ENCODE results near the gene ART4. TPM values are rescaled to one million over a fixed set of nuclear protein-coding genes. Genes with fewer than 3 reads are reported as not detected.
A peak's percentile ranks its signal among the peaks of the same experiment; 100 is the strongest.

Gene ART4, protein sequence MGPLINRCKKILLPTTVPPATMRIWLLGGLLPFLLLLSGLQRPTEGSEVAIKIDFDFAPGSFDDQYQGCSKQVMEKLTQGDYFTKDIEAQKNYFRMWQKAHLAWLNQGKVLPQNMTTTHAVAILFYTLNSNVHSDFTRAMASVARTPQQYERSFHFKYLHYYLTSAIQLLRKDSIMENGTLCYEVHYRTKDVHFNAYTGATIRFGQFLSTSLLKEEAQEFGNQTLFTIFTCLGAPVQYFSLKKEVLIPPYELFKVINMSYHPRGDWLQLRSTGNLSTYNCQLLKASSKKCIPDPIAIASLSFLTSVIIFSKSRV
- total RNA-seq (10 to 100 TPM in 1 of 2 donors, 1 to 10 TPM in 1; 5.6 to 11.6 TPM), polyA plus RNA-seq (10 to 100 TPM; 10.5 to 50.8 TPM)
- long read RNA-seq, donor 1, full-length matches to known transcripts: 12 of 13 reads
- long read RNA-seq, donor 1, partial matches to known transcripts: 0 of 13 reads
- long read RNA-seq, donor 1, other reads (novel, unspliced or antisense): 1 of 13 reads
- long read RNA-seq, donor 2, full-length matches to known transcripts: 3 of 4 reads
- long read RNA-seq, donor 2, partial matches to known transcripts: 0 of 4 reads
- long read RNA-seq, donor 2, other reads (novel, unspliced or antisense): 1 of 4 reads

GRCh38 chr12:14843425-14843887 is at the start of gene ART4:
Gene ART4, minus strand, starts transcription at chr12:14843526. Its CDS starts 413 bp downstream, at chr12:14843113.
- no peaks in the 10 kb centered on the region for H3K9me3 ChIP-seq (ENCODE audit: control insufficient read depth, low read length)
- H3K36me3 ChIP-seq (ENCODE audit: control insufficient read depth in 1 of 2, insufficient read depth in 2 of 2, low read length in 1 of 2): no peaks in the 10 kb centered on the region
- peak within 1 kb of the TSS; percentile 87 to 99 for H3K27ac ChIP-seq (ENCODE audit: low read depth in 1 of 2, low read length in 2 of 2)
- H3K4me3 ChIP-seq (ENCODE audit: low read length in 2 of 2): peak within 1 kb of the TSS in 1 of 2 donors; percentile 69
- WGBS, 2 donors: 8 to 13% methylated on average over 10 of the region's 10 CpGs
- H3K27me3 ChIP-seq (ENCODE audit: control insufficient read depth in 1 of 2, insufficient read depth in 2 of 2, low read length in 1 of 2): no peaks in the 10 kb centered on the region
- DNase-seq (peak in 1 of 2 donors; percentile 59), ATAC-seq (ENCODE audit: low FRiP score) (peak; percentile 16)
- peaks cover 3% of the 10 kb centered on the region in 2 donors for H3K4me1 ChIP-seq (ENCODE audit: control insufficient read depth in 1 of 2, insufficient read depth in 2 of 2, low read length in 2 of 2)
- intact Hi-C loops (cut with DNase I): loop anchor here (5.0 to 10.0 kb wide), 6 partner anchors 71 to 681 kb away; partner anchors contain the start of gene RERG (in 1 of the 2)

DNA sequence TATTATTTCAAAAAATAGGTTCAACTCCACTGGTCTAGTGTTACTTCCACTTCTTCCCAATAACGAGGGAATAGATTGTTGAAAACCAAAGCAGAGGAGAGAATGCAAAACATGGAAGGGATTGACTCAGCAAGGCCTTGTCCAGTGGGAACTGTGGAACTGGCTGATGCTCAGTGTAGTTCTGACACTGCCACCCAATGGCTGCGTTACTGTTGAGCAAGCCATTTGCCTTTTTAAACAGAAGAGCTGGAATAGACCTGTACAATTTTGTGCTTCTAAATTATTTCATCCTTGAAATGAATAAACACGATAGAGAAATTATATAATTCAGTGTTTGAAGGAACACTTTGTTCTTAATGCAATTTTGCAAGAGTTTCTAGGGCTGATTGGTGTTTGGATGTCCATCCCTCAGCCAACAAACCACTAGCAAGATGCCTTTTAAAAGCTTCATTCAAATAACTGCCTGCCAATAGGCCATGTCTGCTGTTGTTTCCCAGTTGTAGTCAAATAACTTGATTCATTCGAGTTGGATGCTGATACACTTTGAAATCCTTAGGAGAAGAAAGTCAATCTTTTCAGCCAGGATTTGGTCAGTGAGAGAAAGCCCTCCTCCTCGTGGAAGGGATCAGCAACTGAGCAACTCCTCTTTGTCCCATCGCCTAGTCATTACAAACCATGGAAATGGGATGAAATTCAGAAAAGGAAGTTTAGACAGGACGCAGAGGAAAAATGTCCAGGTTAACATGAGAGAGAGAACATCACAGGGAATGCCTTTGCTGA is 49.6 kb upstream of the ART4 start:
- Histone ChIP-seq H3K27ac (ENCODE audit: low read depth in 1 of 2, low read length in 2 of 2) (peak overlapping the region; percentile 77 to 91), H3K36me3 (ENCODE audit: control insufficient read depth in 1 of 2, insufficient read depth in 2 of 2, low read length in 1 of 2) (no peaks in the 10 kb centered on the region), H3K4me1 (ENCODE audit: control insufficient read depth in 1 of 2, insufficient read depth in 2 of 2, low read length in 2 of 2) (peaks cover 3 to 7% of the 10 kb centered on the region in 2 donors), H3K9me3 (ENCODE audit: control insufficient read depth, low read length) (no peaks in the 10 kb centered on the region), H3K27me3 (ENCODE audit: control insufficient read depth in 1 of 2, insufficient read depth in 2 of 2, low read length in 1 of 2) (no peaks in the 10 kb centered on the region), H3K4me3 (ENCODE audit: low read length in 2 of 2) (no peak overlapping the region)
- WGBS, 2 donors: 13 to 15% methylated on average over 7 of the region's 7 CpGs
- DNase-seq (no peak), ATAC-seq (ENCODE audit: low FRiP score) (peak; percentile 90)
- intact Hi-C loops (cut with DNase I): loop anchor here in 1 of 2 donors (5.0 kb wide), 1 partner anchor 324 kb away; no protein-coding TSS in a partner anchor

- H3K27ac ChIP-seq (ENCODE audit: low read depth in 1 of 2, low read length in 2 of 2): no peak overlapping the region
- 90% methylated on average over 5 of the region's 5 CpGs for WGBS, 2 donors
- H3K27me3 ChIP-seq (ENCODE audit: control insufficient read depth in 1 of 2, insufficient read depth in 2 of 2, low read length in 1 of 2): no peaks in the 10 kb centered on the region
- DNase-seq: no peak
- H3K4me3 ChIP-seq (ENCODE audit: low read length in 2 of 2): no peak overlapping the region
- no peaks in the 10 kb centered on the region for H3K9me3 ChIP-seq (ENCODE audit: control insufficient read depth, low read length)
- no peaks in the 10 kb centered on the region for H3K36me3 ChIP-seq (ENCODE audit: control insufficient read depth in 1 of 2, insufficient read depth in 2 of 2, low read length in 1 of 2)
- H3K4me1 ChIP-seq (ENCODE audit: control insufficient read depth in 1 of 2, insufficient read depth in 2 of 2, low read length in 2 of 2): peaks cover 0 to 7% of the 10 kb centered on the region in 2 donors
- no peak for ATAC-seq (ENCODE audit: low FRiP score)
- intact Hi-C loops (cut with DNase I): loop anchor here in 1 of 2 donors (5.0 kb wide), 1 partner anchor 327 kb away; no protein-coding TSS in a partner anchor
These were observed 47.4 kb upstream of the ART4 start for GRCh38 chr12:14890701-14891100.

DNA sequence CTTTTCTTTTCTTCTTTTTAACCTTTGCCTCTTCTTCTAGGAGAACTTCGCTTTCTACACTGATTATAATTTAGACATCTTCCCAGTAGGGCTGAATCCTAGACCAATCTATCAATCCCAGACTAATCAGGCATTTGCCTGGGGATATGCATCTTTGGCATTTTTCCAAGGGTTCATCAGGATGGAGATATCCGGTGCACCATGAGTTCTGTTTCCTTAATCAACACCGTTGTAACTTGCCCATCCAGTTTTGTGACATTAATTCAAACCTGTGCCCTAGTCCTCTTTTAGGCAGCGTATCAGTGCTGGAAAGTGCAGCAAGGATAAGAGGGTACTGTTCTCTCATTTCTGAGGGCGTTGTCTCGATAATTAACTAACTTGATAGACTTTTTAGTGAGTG is 42.9 kb upstream of the ART4 start:
- Histone ChIP-seq H3K36me3 (ENCODE audit: control insufficient read depth in 1 of 2, insufficient read depth in 2 of 2, low read length in 1 of 2) (peaks cover 0 to 4% of the 10 kb centered on the region in 2 donors), H3K4me1 (ENCODE audit: control insufficient read depth in 1 of 2, insufficient read depth in 2 of 2, low read length in 2 of 2) (peaks cover 0 to 2% of the 10 kb centered on the region in 2 donors), H3K27ac (ENCODE audit: low read depth in 1 of 2, low read length in 2 of 2) (peak overlapping the region; percentile 67 to 69), H3K9me3 (ENCODE audit: control insufficient read depth, low read length) (no peaks in the 10 kb centered on the region), H3K4me3 (ENCODE audit: low read length in 2 of 2) (peak overlapping the region in 1 of 2 donors; percentile 38), H3K27me3 (ENCODE audit: control insufficient read depth in 1 of 2, insufficient read depth in 2 of 2, low read length in 1 of 2) (no peaks in the 10 kb centered on the region)
- DNase-seq (no peak), ATAC-seq (ENCODE audit: low FRiP score) (no peak)
- intact Hi-C loops (cut with DNase I): loop anchor here (5.0 kb wide), 2 partner anchors 61 to 66 kb away; no protein-coding TSS in a partner anchor
- 56 to 57% methylated on average over 6 of the region's 6 CpGs for WGBS, 2 donors

- peak; percentile 95 for ATAC-seq (ENCODE audit: low FRiP score)
- Histone ChIP-seq H3K27ac (ENCODE audit: low read depth in 1 of 2, low read length in 2 of 2) (peak within 1 kb of the TSS; percentile 69 to 73), H3K36me3 (ENCODE audit: control insufficient read depth in 1 of 2, insufficient read depth in 2 of 2, low read length in 1 of 2) (peaks cover 0 to 4% of the 10 kb centered on the region in 2 donors), H3K9me3 (ENCODE audit: control insufficient read depth, low read length) (no peaks in the 10 kb centered on the region), H3K4me3 (ENCODE audit: low read length in 2 of 2) (peak within 1 kb of the TSS; percentile 84 to 98), H3K4me1 (ENCODE audit: control insufficient read depth in 1 of 2, insufficient read depth in 2 of 2, low read length in 2 of 2) (peaks cover 0 to 2% of the 10 kb centered on the region in 2 donors), H3K27me3 (ENCODE audit: control insufficient read depth in 1 of 2, insufficient read depth in 2 of 2, low read length in 1 of 2) (no peaks in the 10 kb centered on the region)
- WGBS, 2 donors: 0 to 3% methylated on average over 6 of the region's 6 CpGs
- intact Hi-C loops (cut with DNase I): loop anchor here (5.0 kb wide), 2 partner anchors 62 to 67 kb away; no protein-coding TSS in a partner anchor
- DNase-seq: peak; percentile 77 to 85
These were observed 42.4 kb upstream of the ART4 start, which contains the start of gene MGP for GRCh38 chr12:14885718-14886221. Gene MGP, minus strand, starts transcription at chr12:14885854. Its CDS starts 63 bp downstream, at chr12:14885791.

DNA sequence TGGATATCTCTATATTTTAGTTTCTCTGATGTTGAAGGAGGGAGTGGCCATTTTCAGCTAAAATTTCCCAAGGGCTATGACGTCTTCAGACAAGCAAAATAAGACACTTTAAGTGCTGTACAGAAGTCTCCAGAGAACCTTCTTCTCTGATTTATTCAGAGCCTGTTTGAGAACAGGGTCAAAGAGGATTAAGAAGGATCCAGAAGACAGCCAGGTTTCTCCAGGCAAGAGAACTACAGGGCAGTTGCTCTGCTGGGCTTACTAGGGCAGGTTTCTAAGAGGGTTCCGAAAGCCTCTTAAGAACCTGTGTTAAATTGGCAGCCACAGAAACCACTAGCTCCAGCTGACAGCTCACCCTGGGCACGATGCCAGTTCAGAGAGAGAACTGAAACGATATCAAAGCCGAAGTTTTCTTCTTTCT is 41.1 kb upstream of the ART4 start:
- H3K4me3 ChIP-seq (ENCODE audit: low read length in 2 of 2): peak overlapping the region; percentile 84 to 98

DNA sequence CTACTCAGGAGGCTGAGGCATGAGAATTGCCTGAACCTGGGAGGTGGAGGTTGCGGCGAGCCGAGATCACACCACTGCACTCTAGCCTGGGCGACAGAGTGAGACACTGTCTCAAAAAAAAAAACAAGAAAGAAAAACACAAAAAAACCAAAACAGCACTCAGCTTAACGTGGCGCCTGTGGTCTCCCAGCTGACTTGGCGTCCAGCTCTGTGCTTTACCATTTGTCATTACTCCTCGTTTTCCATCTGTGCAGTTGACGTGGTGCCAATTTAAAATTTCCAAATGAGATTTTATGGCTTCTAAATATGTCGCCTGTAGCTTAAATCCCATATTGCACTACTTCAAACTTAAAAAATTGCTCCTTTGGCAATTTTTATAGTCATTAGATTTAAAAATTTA is 40.4 kb upstream of the ART4 start:
- WGBS, 2 donors: 3 to 12% methylated on average over 10 of the region's 10 CpGs
- H3K9me3 ChIP-seq (ENCODE audit: control insufficient read depth, low read length): no peaks in the 10 kb centered on the region
- H3K36me3 ChIP-seq (ENCODE audit: control insufficient read depth in 1 of 2, insufficient read depth in 2 of 2, low read length in 1 of 2): peaks cover 0 to 4% of the 10 kb centered on the region in 2 donors
- H3K4me3 ChIP-seq (ENCODE audit: low read length in 2 of 2): peak overlapping the region; percentile 82 to 94
- ATAC-seq (ENCODE audit: low FRiP score): no peak
- H3K4me1 ChIP-seq (ENCODE audit: control insufficient read depth in 1 of 2, insufficient read depth in 2 of 2, low read length in 2 of 2): peaks cover 0 to 2% of the 10 kb centered on the region in 2 donors
- H3K27me3 ChIP-seq (ENCODE audit: control insufficient read depth in 1 of 2, insufficient read depth in 2 of 2, low read length in 1 of 2): no peaks in the 10 kb centered on the region
- DNase-seq: no peak
- intact Hi-C loops (cut with DNase I): loop anchor here (2.0 to 5.0 kb wide), 2 partner anchors 36 to 47 kb away; no protein-coding TSS in a partner anchor
- H3K27ac ChIP-seq (ENCODE audit: low read depth in 1 of 2, low read length in 2 of 2): peak overlapping the region in 1 of 2 donors; percentile 71

More for the DNA sequence above, 41.1 kb upstream of the ART4 start:
- H3K27ac ChIP-seq (ENCODE audit: low read depth in 1 of 2, low read length in 2 of 2): peak overlapping the region; percentile 64 to 68
- no peaks in the 10 kb centered on the region for H3K9me3 ChIP-seq (ENCODE audit: control insufficient read depth, low read length)
- DNase-seq: peak; percentile 91
- intact Hi-C loops (cut with DNase I): loop anchor here (5.0 kb wide), 1 partner anchor 37 kb away; no protein-coding TSS in a partner anchor
- peak; percentile 72 for ATAC-seq (ENCODE audit: low FRiP score)
- WGBS, 2 donors: 0% methylated on average over 5 of the region's 5 CpGs
- H3K4me1 ChIP-seq (ENCODE audit: control insufficient read depth in 1 of 2, insufficient read depth in 2 of 2, low read length in 2 of 2): peaks cover 0 to 2% of the 10 kb centered on the region in 2 donors
- H3K27me3 ChIP-seq (ENCODE audit: control insufficient read depth in 1 of 2, insufficient read depth in 2 of 2, low read length in 1 of 2): no peaks in the 10 kb centered on the region
- H3K36me3 ChIP-seq (ENCODE audit: control insufficient read depth in 1 of 2, insufficient read depth in 2 of 2, low read length in 1 of 2): peaks cover 0 to 4% of the 10 kb centered on the region in 2 donors

Measured in aorta (tissue), 5 donors.